Stimulated activated CD4-positive, alpha-beta T cell treated with anti-CD3 and anti-CD28 coated beads, Interleukin-15, amount 100 ng/mL, for 1 hour (primary cell): Measurements from ENCODE around the gene MCAM.

ENCODE experiments used
- DNase-seq, 2 donors: peaks; one replicate each; pipeline ENCODE4 v3.0.0-alpha.2; 2020; ENCODE audit warnings: low read depth in 1 of 2, low spot score in 1 of 2

Gene MCAM

GRCh38 chr11:119267645-119268044 lies 49.3 kb downstream of the MCAM start:
- DNase-seq: no peak

GRCh38 chr11:119266517-119267255 lies 50.2 kb downstream of the MCAM start:
- no peak for DNase-seq

GRCh38 chr11:119266063-119266462 lies 50.9 kb downstream of the MCAM start:
- no peak for DNase-seq

DNA sequence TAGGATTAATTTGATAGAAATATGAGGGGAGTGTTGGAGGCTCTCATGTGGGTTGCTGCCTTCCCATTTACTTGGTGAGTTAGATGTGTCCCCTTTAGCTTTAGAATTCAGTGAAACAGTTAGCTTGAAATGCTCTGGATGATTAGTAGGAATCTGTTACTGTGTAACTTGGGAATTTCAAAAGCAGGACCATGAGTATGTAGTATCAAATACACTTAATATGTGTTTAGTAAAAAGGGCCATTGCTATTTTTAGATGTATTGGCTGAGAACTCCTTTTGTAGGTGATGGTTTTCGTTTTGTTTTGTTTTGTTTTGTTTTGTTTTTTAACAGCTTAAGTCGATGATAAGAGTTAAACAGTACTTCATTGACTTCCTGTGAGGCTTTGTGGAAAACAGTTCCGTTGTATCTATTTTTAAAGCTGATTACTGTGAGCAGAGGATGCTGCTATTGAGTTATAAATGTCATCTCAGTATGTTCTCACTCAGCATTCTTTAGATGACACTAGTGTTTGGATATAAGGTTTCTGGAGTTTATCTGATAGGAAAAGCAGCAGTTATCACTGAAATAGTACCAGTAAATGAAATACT lies 53.5 kb downstream of the MCAM start:
- no peak for DNase-seq

DNA sequence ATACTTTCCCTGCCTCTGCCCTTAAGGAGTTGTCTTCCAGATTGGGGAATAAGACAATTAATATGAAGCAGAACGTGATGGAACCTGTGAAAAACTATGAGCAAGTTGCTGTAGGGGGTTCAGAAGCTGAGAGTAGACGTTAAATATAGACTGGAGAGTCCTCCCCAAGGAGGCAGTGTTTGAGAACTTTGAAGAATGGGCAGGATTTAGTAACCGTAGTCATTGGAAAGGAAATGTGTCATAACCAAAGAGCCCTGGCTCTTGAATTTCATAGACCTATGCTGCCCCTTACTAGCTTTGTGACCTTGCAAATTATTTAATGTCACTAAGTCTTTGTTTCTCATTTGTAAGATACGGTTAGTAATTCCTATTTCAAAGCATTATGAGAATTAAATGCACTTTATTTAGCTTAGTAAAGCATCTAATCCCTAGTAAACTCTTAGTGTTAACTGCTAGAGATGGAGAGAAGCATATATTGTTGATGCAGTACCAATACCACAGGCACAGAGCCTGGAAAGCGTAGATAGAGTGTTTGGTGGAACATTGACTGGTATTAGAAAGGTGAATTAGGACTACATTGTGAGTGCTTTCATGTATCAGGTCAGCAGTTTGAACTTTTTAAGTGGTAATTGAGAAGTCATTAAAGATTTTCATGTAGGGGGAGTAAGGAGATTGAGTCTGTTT lies 54.1 kb downstream of the MCAM start:
- DNase-seq: no peak

DNA sequence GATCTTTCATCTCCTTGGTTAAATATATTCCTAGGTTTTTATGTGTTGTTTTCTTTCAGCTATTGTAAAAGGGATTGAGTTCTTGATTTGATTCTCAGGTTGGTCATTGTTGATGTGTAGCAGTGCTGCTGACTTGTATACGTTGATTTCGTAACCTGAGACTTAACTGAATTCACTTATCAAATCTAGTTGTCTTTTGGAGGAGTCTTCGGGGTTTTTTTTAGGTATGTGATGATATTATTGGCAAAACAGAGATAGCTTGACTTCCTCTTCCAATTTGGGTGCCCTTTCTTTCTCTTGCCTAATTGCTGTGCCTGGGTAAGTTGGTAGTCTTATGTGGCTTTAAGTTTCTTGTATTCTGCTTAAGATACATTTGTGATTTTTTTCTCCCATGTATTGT lies 57.9 kb downstream of the MCAM start:
- DNase-seq: no peak
